ENCODE data around the gene CADPS.

GRCh38 chr3:62587169-62587568, 288.0 kb downstream of the CADPS start:
- TF ChIP-seq CTCF (IDR thresholded peaks at IDR 0.05): no peak
- no peak for TF ChIP-seq POLR2A (IDR thresholded peaks at IDR 0.05)
